HG02885 (cell line): ENCODE results near the gene LGR4.

Experiments
- ATAC-seq: cut with Tn5 transposase; IDR thresholded peaks from one replicate; pipeline ENCODE4 v1.9.1; 2021; ENCODE audit warnings: mild to moderate bottlenecking; ENCODE audit not compliant: unreplicated experiment, poor library complexity

The LGR4 gene

GRCh38 chr11:27317751-27318150 lies 154.8 kb downstream of the LGR4 start:
- no peak for ATAC-seq
